Measurements from ENCODE around the gene HSD17B12. TPM values are rescaled to one million over a fixed set of nuclear protein-coding genes. Genes with fewer than 3 reads are reported as not detected.
"Not testable (repeated sequence)": the region's sequence is repeated elsewhere in the genome, so short reads cannot be mapped to it uniquely, and the experiment has no call there.

The HSD17B12 gene
- total and polyA plus RNA-seq, 2 of the 4 experiments (the other 2 are of a cell fraction) = 38.0 to 44.6 TPM

DNA sequence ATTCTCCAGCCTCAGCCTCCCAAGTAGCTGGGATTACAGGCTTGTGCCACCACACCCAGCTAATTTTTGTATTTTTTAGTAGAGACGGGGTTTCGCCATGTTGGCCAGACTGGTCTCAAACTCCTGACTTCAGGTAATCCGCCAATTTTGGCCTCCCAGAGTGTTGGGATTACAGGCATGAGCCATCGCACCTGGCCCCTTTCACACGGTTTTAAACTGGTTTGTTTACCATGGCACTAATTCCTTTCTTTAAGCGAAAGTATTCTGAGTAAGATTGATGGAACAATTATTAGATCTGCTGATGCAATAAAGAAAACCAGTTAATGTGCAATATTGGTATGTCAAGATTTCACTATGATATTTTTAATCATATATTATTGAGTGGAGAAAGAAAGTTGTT lies 9.3 kb upstream of the HSD17B12 start:
- H3K56ac ChIP-seq (ENCODE audit: extremely low read depth, insufficient read depth, low read length); H3K79me1 ChIP-seq (ENCODE audit: low read depth in 1 of 2, low read length in 2 of 2); H2BK20ac ChIP-seq (ENCODE audit: low read depth, low read length); intact Hi-C loops (cut with micrococcal nuclease); H4K91ac ChIP-seq (ENCODE audit: insufficient read depth, low read depth, low read length); H3K4me3 ChIP-seq (ENCODE audit: insufficient read depth, low read depth, low read length); H4K8ac ChIP-seq (ENCODE audit: low read depth in 2 of 2, low read length in 2 of 2); in situ Hi-C loops (cut with MboI; ENCODE audit: low sequenced_read_pairs); ATAC-seq (ENCODE audit: low read depth); H3K27ac ChIP-seq (ENCODE audit: insufficient read depth, low read length); H3K14ac ChIP-seq (replicated peaks; ENCODE audit: low read depth, low read length); H4K5ac ChIP-seq (ENCODE audit: low read depth, low read length); DNase-seq; H3K4me1 ChIP-seq (ENCODE audit: control insufficient read depth, insufficient read depth, low read length); H2AK5ac ChIP-seq (ENCODE audit: low read depth, low read length); H3K4me2 ChIP-seq (ENCODE audit: low read depth, low read length); H2AFZ ChIP-seq (replicated peaks; ENCODE audit: low read length, poor library complexity); H2AK9ac ChIP-seq (replicated peaks; ENCODE audit: low read depth, low read length, poor library complexity); H3K18ac ChIP-seq (ENCODE audit: low read depth, low read length); H3K4ac ChIP-seq (ENCODE audit: low read depth, low read length); H3K36me3 ChIP-seq (ENCODE audit: control insufficient read depth, insufficient read depth, low read length); H2BK15ac ChIP-seq (ENCODE audit: low read depth, low read length); H3K9me3 ChIP-seq (ENCODE audit: control insufficient read depth, insufficient read depth, low read length); H3K27me3 ChIP-seq (ENCODE audit: control insufficient read depth, insufficient read depth, low read length); POLR2A ChIA-PET (ENCODE audit: unreplicated experiment); H3K23ac ChIP-seq (ENCODE audit: low read depth, low read length); H2BK120ac ChIP-seq (ENCODE audit: low read depth, low read length); H2BK5ac ChIP-seq (ENCODE audit: low read depth, low read length, poor library complexity, severe bottlenecking); H3K9ac ChIP-seq (ENCODE audit: low read depth, low read length); H4K20me1 ChIP-seq (ENCODE audit: insufficient read depth, low read length); H3K9me1 ChIP-seq (ENCODE audit: insufficient read depth, low read length); dilution Hi-C loops (cut with HindIII; ENCODE audit: low sequenced_read_pairs, unreplicated experiment); BruUV-seq (replicated peaks): not testable (repeated sequence)
- WGBS, 2 experiments (ENCODE audit: extremely low coverage in 2 of 2, insufficient read length in 1 of 2) = 61% methylated on average over 3 of the region's 6 CpGs; no CpG with 5 or more reads in 1 of the 2 experiments
- CTCF ChIA-PET = interaction anchor here (0.7 kb wide), 1 partner anchor 180 kb away, joined by 3 read pairs; no protein-coding TSS in a partner anchor

Data from IMR-90 (cell line).